ENCODE measurements around the gene CPB2. TPM values are rescaled to one million over a fixed set of nuclear protein-coding genes. Genes with fewer than 3 reads are reported as not detected.

The CPB2 gene
- total RNA-seq, 2 donors from 2014 or later, result 1.8 TPM; not detected in 1

- H3K4me3 ChIP-seq, result no peak overlapping the region
- H3K4me1 ChIP-seq, result no peaks in the 10 kb centered on the region
- no peaks in the 10 kb centered on the region for H3K36me3 ChIP-seq (replicated peaks in 1 of 2; ENCODE audit: insufficient read depth in 1 of 2, low read depth in 2 of 2)
- H3K27ac ChIP-seq, result no peak overlapping the region
- ATAC-seq (no peak), DNase-seq (no peak)
- 97% methylated on average over 1 of the region's 1 CpG for WGBS, 2 donors
- H3K9me3 ChIP-seq, result no peaks in the 10 kb centered on the region
- no peaks in the 10 kb centered on the region for H3K27me3 ChIP-seq
- intact Hi-C loops (cut with DNase I), result no loop called here
- TF ChIP-seq POLR2A (IDR thresholded peaks at IDR 0.05), result no peak
- no peak for TF ChIP-seq CTCF (IDR thresholded peaks at IDR 0.05)
These were observed 29.0 kb downstream of the CPB2 start for GRCh38 chr13:46075811-46076210.

- no peak overlapping the region for H3K4me3 ChIP-seq
- H3K36me3 ChIP-seq (replicated peaks in 1 of 2; ENCODE audit: insufficient read depth in 1 of 2, low read depth in 2 of 2), result no peaks in the 10 kb centered on the region
- no peak for TF ChIP-seq POLR2A (IDR thresholded peaks at IDR 0.05)
- no peak for TF ChIP-seq CTCF (IDR thresholded peaks at IDR 0.05)
- 77 to 83% methylated on average over 5 of the region's 5 CpGs for WGBS, 2 donors
- ATAC-seq, result no peak
- DNase-seq, result no peak
- H3K27ac ChIP-seq, result no peak overlapping the region
- intact Hi-C loops (cut with DNase I), result no loop called here
- H3K4me1 ChIP-seq, result no peaks in the 10 kb centered on the region
- no peaks in the 10 kb centered on the region for H3K9me3 ChIP-seq
- no peaks in the 10 kb centered on the region for H3K27me3 ChIP-seq
These were observed 33.1 kb downstream of the CPB2 start for GRCh38 chr13:46071590-46072249.

- WGBS, 2 donors, result 81 to 88% methylated on average over 2 of the region's 2 CpGs
- H3K27ac ChIP-seq, result no peak overlapping the region
- no peaks in the 10 kb centered on the region for H3K4me1 ChIP-seq
- no peak for ATAC-seq
- no peak overlapping the region for H3K4me3 ChIP-seq
- intact Hi-C loops (cut with DNase I), result no loop called here
- no peaks in the 10 kb centered on the region for H3K36me3 ChIP-seq (replicated peaks in 1 of 2; ENCODE audit: insufficient read depth in 1 of 2, low read depth in 2 of 2)
- DNase-seq, result no peak
- TF ChIP-seq CTCF (IDR thresholded peaks at IDR 0.05) (no peak), POLR2A (IDR thresholded peaks at IDR 0.05) (no peak)
- H3K9me3 ChIP-seq, result no peaks in the 10 kb centered on the region
- no peaks in the 10 kb centered on the region for H3K27me3 ChIP-seq
These were observed 41.5 kb downstream of the CPB2 start for GRCh38 chr13:46063292-46063691.

- ATAC-seq, result no peak
- Histone ChIP-seq H3K36me3 (replicated peaks in 1 of 2; ENCODE audit: insufficient read depth in 1 of 2, low read depth in 2 of 2) (no peaks in the 10 kb centered on the region), H3K9me3 (no peaks in the 10 kb centered on the region), H3K27me3 (no peaks in the 10 kb centered on the region), H3K4me1 (no peaks in the 10 kb centered on the region), H3K4me3 (no peak overlapping the region), H3K27ac (no peak overlapping the region)
- no peak for TF ChIP-seq POLR2A (IDR thresholded peaks at IDR 0.05)
- TF ChIP-seq CTCF (IDR thresholded peaks at IDR 0.05), result no peak
- intact Hi-C loops (cut with DNase I), result no loop called here
- DNase-seq, result no peak
- 56 to 75% methylated on average over 5 of the region's 5 CpGs for WGBS, 2 donors
These were observed 42.6 kb downstream of the CPB2 start for GRCh38 chr13:46062185-46062584.

GRCh38 chr13:46059405-46059804 is 45.4 kb downstream of the CPB2 start:
- intact Hi-C loops (cut with DNase I), result loop anchor here (10.0 kb wide), 1 partner anchor 65 kb away; no protein-coding TSS in a partner anchor
- no peaks in the 10 kb centered on the region for H3K4me1 ChIP-seq
- no peaks in the 10 kb centered on the region for H3K9me3 ChIP-seq
- H3K4me3 ChIP-seq, result no peak overlapping the region
- H3K27ac ChIP-seq, result no peak overlapping the region
- H3K36me3 ChIP-seq (replicated peaks in 1 of 2; ENCODE audit: insufficient read depth in 1 of 2, low read depth in 2 of 2), result no peaks in the 10 kb centered on the region
- ATAC-seq, result no peak
- no peak for TF ChIP-seq CTCF (IDR thresholded peaks at IDR 0.05)
- TF ChIP-seq POLR2A (IDR thresholded peaks at IDR 0.05), result no peak
- peaks cover 0 to 4% of the 10 kb centered on the region in 2 donors for H3K27me3 ChIP-seq
- DNase-seq, result no peak
